ENCODE data around the gene NRGN. TPM values are rescaled to one million over a fixed set of nuclear protein-coding genes. Genes with fewer than 3 reads are reported as not detected.

NRGN gene
- total RNA-seq, 1 experiment from 2014 or later = 2.9 TPM

- H3K36me3 Mint-ChIP-seq = no peaks in the 10 kb centered on the region
- H3K9me3 Mint-ChIP-seq = no peaks in the 10 kb centered on the region
- CTCF ChIA-PET = interaction anchor here (0.6 to 1.8 kb wide), 3 partner anchors 29 to 1962 kb away, joined by 3 to 6 read pairs (median 3); no protein-coding TSS in a partner anchor
- peaks cover 92% of the 10 kb centered on the region for H3K27me3 Mint-ChIP-seq (ENCODE audit: low read depth)
- H3K4me1 Mint-ChIP-seq = peaks cover 31% of the 10 kb centered on the region
- POLR2A ChIA-PET = no interaction called here
- no peak for ATAC-seq
- H3K4me3 Mint-ChIP-seq = no peak overlapping the region
- TF ChIP-seq PREB (CRISPR knock-in tag; IDR thresholded peaks at IDR 0.05; ENCODE audit: borderline replicate concordance) = no peak
- TF ChIP-seq ZNF263 (CRISPR knock-in tag; IDR thresholded peaks at IDR 0.05; ENCODE audit: low read depth) = no peak
- TF ChIP-seq ZBTB43 (CRISPR knock-in tag; IDR thresholded peaks at IDR 0.05) = no peak
- TF ChIP-seq FOXJ3 (CRISPR knock-in tag; IDR thresholded peaks at IDR 0.05; ENCODE audit: borderline replicate concordance) = no peak
- no peak for TF ChIP-seq NR3C1 (CRISPR knock-in tag; conservative IDR thresholded peaks at IDR 0.05; ENCODE audit: low read depth)
- TF ChIP-seq CDX4 (CRISPR knock-in tag; IDR thresholded peaks at IDR 0.05; ENCODE audit: borderline replicate concordance) = no peak
- no peak for TF ChIP-seq FOXK1 (CRISPR knock-in tag; IDR thresholded peaks at IDR 0.05)
- no peak for TF ChIP-seq CREM (CRISPR knock-in tag; IDR thresholded peaks at IDR 0.05)
- TF ChIP-seq ZNF396 (CRISPR knock-in tag; IDR thresholded peaks at IDR 0.05; ENCODE audit: borderline replicate concordance) = no peak
- no peak for TF ChIP-seq ZNF416 (CRISPR knock-in tag; IDR thresholded peaks at IDR 0.05)
- no peak for TF ChIP-seq NR1H2 (CRISPR knock-in tag; IDR thresholded peaks at IDR 0.05)
- TF ChIP-seq ZNF425 (CRISPR knock-in tag; conservative IDR thresholded peaks at IDR 0.05) = no peak
- no peak for DNase-seq (ENCODE audit: low spot score)
- no peak overlapping the region for H3K27ac Mint-ChIP-seq
Observed at GRCh38 chr11:124716591-124716990, 23.2 kb upstream of the NRGN start.

GRCh38 chr11:124717421-124717785 lies 22.3 kb upstream of the NRGN start:
- ATAC-seq = no peak
- no peaks in the 10 kb centered on the region for H3K36me3 Mint-ChIP-seq
- ChIA-PET POLR2A (interaction anchor here (0.6 kb wide), 1 partner anchor 21 kb away, joined by 3 read pairs; no protein-coding TSS in a partner anchor), CTCF (interaction anchor here (0.7 to 1.8 kb wide), 5 partner anchors 29 to 76 kb away, joined by 3 to 6 read pairs (median 4); partner anchors contain the start of genes SIAE and SPA17)
- H3K4me1 Mint-ChIP-seq = peaks cover 39% of the 10 kb centered on the region
- DNase-seq (ENCODE audit: low spot score) = no peak
- H3K9me3 Mint-ChIP-seq = no peaks in the 10 kb centered on the region
- H3K27me3 Mint-ChIP-seq (ENCODE audit: low read depth) = peaks cover 99% of the 10 kb centered on the region
- H3K27ac Mint-ChIP-seq = no peak overlapping the region
- H3K4me3 Mint-ChIP-seq = peak overlapping the region; percentile 81
- TF ChIP-seq GRHL2 (CRISPR knock-in tag; IDR thresholded peaks at IDR 0.05; ENCODE audit: insufficient replicate concordance, severe bottlenecking) (no peak), FOXP4 (CRISPR knock-in tag; IDR thresholded peaks at IDR 0.05) (no peak), AR (CRISPR knock-in tag; IDR thresholded peaks at IDR 0.05) (no peak), ARID4B (CRISPR knock-in tag; IDR thresholded peaks at IDR 0.05; ENCODE audit: borderline replicate concordance) (no peak), ZNF317 (CRISPR knock-in tag; IDR thresholded peaks at IDR 0.05; ENCODE audit: borderline replicate concordance, low read depth) (no peak), USF2 (CRISPR knock-in tag; IDR thresholded peaks at IDR 0.05) (no peak), HMGA2 (CRISPR knock-in tag; IDR thresholded peaks at IDR 0.05) (no peak)
